SH-SY5Y (cell line): ENCODE measurements around the gene ANO6.
A peak's percentile ranks its signal among the peaks of the same experiment; 100 is the strongest.

ENCODE experiments used
- GATA2 ChIP-seq: IDR thresholded peaks from 2 replicates; pipeline ENCODE4 v1.6.1; 2011; ENCODE audit warnings: mild to moderate bottlenecking, low read depth, low read length
- GATA3 ChIP-seq: IDR thresholded peaks from 2 replicates; pipeline ENCODE4 v1.6.1; 2011; ENCODE audit warnings: low read depth, mild to moderate bottlenecking, low read length, moderate library complexity

The ANO6 gene

DNA sequence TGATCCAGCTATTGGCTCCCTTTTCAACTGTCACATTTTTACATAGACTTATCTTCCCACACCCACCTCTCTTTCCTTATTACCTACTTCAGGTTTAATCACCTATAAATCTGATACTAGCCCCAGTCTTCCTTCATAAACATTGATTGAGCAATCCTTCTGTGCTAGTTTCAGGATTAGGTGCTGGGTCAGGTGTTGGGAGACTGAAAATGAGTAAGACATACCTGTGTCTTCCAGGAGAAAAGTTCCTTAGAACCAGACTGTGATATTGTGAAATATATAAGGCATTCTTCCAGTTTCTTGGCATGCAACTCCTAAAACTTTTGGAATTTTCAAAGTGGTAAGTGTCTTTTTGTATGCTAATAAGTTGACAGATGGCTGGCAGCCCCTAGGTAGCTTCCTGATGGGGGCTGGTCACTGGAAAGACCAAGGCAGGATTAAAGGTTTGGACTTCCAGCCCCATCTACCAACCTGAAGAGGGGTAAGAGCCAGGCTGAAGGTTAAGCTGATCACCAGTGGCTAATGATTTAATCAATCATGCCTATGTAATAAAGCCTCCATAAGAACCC lies 4.6 kb downstream of the ANO6 start:
- TF ChIP-seq GATA2 (no peak), GATA3 (no peak)

DNA sequence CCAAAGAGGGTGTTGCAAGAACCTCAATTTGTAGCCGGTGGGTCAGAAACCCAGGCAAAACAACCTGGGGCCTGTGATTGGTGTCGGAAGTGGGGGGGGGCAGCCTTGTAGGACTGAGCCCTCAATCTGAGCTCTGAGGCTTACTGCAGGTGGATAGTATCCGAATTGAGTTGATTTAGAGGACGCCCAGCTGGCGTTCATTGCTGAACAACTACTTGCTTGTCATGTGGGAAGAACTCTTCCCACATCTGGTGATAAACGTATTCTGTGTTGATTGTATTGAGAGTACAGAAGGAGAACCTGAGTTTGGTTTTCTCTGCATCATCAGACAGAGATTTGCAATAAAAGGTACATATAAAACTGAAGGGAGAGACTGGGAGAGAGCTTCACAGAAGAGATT lies 5.1 kb downstream of the ANO6 start:
- TF ChIP-seq GATA2: no peak
- TF ChIP-seq GATA3: no peak

GRCh38 chr12:45223868-45224267 lies 8.0 kb downstream of the ANO6 start:
- TF ChIP-seq GATA3 (no peak), GATA2 (no peak)

DNA sequence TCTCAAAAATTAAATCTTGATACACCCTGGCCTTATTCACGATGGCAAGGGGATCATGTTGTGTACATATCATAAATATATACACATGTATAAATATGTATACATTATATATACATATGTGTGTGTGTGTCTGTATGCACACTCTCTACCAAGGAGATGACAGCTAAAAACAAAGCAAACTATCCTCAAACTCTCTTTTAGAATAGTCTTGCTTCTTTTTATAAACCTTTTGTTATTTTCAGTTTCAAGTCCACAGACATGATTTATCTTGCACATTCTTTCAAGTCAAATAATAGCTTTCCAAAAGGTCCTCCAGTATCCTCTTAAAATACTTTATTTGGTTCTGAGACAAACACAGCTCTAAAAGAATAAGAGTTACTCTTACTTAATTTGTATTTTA lies 8.4 kb downstream of the ANO6 start:
- TF ChIP-seq GATA3 (no peak), GATA2 (no peak)

DNA sequence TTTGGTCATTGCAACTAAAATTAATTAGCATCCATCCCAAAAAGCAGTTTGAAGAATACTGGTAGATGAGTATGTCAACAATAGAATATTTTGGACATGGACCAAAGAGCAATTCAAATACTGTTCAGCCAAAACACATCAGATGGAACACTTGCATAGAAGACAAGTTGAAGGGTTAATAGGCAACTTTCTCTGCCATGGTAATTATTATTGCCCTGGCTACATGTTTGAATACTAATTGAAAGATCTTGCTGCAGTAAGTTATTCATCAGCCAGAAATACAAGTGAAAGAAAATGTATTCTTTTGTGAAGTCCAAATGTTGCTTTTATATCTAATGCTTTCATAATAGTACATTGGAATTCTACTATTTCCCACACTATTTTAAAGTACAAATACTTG lies 10.1 kb downstream of the ANO6 start:
- no peak for TF ChIP-seq GATA3
- TF ChIP-seq GATA2: no peak

DNA sequence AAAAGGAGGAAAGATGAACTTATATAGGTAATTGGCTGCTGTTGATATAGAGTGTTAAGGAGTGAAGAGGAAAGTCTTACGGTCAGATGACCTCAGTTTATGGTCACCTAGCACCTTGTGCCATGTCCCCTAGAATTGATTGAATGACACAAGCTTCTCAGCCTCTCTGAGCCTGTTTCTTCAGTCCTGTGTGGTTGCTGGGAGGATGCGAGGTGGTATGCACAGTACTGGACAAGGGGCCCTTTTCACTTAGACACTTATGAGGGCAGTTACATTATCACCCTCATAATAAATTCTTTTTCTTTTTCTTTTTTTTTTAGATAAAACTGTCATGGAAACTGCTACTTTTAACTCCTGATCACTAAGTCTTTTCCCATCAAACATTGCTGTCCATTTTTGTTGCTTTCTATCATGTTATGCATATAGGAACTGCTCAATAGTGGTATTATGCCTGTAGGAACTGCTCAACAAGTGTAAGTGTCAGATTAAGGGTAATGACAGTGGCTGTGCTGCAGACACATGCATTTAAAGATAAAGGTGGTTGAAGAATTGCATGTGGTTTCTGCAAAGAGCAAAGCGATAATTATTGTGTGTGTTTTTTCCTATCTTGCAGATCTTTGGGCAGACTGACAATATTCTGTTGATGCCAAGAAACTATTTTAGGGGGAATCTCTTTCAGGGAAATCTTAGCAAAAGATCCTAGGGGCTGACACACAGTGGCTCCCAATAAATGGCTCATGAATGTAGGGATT lies 11.6 kb downstream of the ANO6 start:
- TF ChIP-seq GATA2 (peak; percentile 85), GATA3 (peak; percentile 74)

GRCh38 chr12:45231515-45232145 lies 15.7 kb downstream of the ANO6 start:
- TF ChIP-seq GATA2 (no peak), GATA3 (0 out of 2 replicates have a peak, but pooled peaks have one; percentile 24)

DNA sequence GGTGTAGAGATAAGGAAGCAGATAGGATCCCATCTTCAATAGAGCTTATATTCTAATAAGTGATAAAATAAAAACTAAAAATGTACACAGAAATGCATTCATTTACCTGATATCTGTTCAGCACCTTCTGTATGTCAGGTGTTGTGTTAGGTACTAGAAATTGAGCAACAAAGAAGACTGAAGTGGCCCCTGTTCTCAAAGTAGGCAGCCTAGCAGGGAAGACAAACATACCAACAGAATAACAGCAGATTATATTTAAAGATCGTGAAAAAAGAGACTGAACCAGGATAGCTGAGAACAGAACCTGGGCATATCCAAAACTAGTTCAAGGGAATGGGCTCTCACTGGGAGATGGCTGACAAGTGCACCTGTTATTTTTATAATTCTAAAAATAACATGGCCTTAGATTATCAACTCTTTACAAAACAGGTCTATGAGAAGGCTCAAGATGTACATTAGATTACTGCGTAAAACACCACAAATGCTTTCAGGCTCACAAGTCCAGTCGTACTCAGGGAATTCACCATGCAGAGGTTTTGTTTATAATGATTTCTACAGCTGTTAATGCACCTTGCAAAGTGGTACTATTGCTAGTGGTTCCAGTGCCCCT lies 16.4 kb downstream of the ANO6 start:
- TF ChIP-seq GATA3: no peak; the same call in 1 of the 2 replicates

DNA sequence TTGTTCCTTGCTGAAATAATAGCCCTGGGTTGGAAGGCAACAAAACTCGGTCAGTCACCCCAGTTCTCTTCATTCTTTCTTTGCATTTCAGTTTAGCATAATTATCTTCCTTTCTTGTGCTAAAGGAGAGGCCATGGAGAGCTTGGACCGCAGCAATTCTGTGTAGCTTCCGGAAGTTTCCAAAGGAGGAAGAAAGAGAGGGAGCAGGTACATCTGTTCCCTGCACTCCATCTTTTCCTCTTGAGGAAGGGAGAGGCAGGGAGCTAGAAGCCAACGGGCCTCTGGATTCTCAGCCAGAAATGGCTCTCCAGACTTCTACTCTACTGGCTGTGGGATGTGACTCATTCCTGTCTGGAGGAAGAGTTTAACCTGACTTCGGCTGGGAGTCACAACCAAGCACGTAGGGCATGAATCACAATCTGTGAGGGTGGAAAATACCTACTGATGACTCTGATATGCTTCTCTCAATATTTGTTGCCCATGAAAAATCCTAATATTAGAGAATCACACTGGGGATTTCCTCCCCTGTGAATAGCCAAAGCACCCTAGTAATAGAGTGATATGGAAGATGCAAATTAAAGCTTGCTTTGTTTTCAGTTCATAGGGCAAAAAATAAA lies 17.0 kb downstream of the ANO6 start:
- TF ChIP-seq GATA3 (no peak), GATA2 (no peak)

DNA sequence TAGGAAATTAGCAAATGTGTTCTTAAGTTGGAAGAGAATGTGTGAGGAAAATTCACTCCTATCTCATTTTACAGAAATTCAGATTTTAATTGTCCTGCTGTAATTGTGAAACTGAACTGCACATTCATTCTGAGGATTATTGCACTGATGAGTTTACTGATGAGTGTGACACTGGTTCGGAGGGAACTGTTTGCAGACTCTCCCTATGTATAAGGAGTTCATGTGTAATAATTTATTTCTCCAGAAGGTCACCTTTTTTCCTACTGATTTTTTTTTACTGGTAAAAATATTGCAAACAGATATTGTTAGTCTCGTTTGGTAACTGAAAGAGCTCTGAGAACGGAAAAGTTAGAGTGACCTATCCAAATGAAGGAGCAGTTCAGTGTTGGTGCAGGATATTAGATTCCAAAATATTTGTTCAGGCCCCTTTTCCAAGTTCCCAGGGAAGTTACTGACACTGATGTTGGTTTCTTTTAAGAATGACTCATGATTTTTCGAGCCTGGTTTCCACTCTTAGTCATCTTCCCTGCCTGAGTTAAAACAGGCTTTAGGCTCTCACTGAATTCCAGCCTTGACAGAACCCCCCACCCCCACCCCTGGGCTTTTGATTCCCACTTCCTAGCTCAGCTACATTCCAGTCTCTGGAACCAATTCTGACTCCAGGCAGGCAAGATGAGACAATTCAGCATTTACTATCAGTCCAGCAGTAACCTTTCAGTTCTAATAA lies 18.4 kb downstream of the ANO6 start:
- TF ChIP-seq GATA2: no peak
- no peak for TF ChIP-seq GATA3

DNA sequence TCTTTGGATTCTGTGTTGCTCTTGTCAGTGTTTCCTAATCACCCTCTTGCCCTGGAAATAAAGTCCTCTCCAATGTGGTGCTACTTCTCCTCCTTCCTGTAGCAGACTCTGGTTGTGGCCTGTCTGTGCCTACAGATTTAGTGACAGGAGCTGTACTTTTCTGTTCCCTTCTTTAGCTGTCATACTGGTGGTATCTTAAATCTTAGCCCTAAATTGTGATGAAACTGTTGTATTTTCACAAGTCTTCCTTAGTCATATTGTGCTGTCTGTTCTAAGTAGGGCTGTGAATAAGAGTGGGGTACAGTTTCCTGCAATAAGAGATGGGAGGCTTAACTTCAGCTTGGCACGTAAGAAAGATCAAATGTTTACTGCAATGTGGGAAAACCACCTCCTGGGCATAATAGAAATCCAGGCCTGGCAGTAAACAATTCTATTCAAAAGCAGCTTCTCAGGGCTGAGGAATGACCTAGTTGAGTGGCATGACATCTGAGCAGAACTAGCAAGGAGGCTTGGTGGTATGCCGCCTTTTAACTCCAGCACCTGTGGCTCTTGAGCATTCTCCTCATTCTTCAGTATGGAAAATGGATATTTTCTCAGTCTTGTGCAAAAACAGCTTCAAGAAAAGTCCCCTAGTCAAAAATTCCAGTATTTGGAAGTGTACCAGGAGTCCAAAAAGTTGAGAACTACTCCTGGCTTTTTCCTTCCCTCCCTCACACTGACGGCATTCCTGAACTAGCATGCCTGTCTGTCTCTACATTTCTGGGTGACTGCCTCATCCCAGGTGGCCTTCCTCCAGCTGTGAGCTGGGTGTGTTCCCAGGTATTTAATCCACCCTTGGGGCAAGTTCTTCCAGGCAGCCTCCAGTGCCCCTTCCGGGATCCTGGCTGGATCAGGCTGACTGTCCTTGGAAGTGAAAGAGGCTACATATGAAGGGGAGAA lies 19.5 kb downstream of the ANO6 start:
- TF ChIP-seq GATA2: no peak
- TF ChIP-seq GATA3: no peak

- TF ChIP-seq GATA2: no peak
- no peak for TF ChIP-seq GATA3
Measured at GRCh38 chr12:45242180-45242579, 26.3 kb downstream of the ANO6 start.

DNA sequence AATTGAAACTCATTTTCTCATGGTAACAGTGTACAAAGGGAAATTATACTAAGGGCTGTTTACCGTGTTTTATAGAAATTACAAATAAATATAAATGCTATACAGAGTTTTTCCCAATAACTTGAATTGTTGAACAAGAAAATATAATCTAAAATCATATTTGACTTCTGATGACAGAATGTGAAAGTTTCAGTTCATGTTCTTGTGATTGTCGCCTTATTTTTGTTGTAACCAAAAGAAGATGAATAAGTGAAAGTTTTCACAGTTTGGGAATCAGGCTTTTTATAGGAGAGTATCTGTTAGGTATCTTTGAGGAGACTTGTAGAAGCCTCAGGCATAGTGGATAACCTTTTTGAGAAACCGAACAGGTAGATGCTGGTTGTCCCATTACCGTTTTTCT lies 28.1 kb downstream of the ANO6 start:
- no peak for TF ChIP-seq GATA3
- TF ChIP-seq GATA2: no peak
